KBM-7 (cell line): ENCODE measurements around the gene XIAP.

ENCODE experiments used
- DNase-seq: peaks from one replicate; pipeline ENCODE4 v3.0.0-alpha.2; 2015
- in situ Hi-C: fragments of 300-500 bp; cut with MboI; formaldehyde crosslinking; loops from 2 replicates; pipeline ENCODE4 v1.14.3; 2020; ENCODE audit warnings: low sequenced_read_pairs, low pct_unique_long_range_greater_than_20kb, mixed read lengths

The XIAP gene

GRCh38 chrX:123943074-123943473 is 83.2 kb downstream of the XIAP start:
- DNase-seq, result no peak
- in situ Hi-C loops, result no loop called here

GRCh38 chrX:123943488-123943887 is 83.6 kb downstream of the XIAP start:
- in situ Hi-C loops, result no loop called here

GRCh38 chrX:123949846-123950245 is 90.0 kb downstream of the XIAP start:
- DNase-seq, result no peak
- in situ Hi-C loops, result no loop called here

More at GRCh38 chrX:123943488-123943887, 83.6 kb downstream of the XIAP start:
- no peak for DNase-seq

- peak; percentile 69 for DNase-seq
- in situ Hi-C loops, result no loop called here
Measured at GRCh38 chrX:123959281-123960063, 99.6 kb downstream of the XIAP start.

GRCh38 chrX:123960956-123961267 is 101.1 kb downstream of the XIAP start:
- in situ Hi-C loops, result no loop called here
- no peak for DNase-seq

- DNase-seq, result peak; percentile 94
- in situ Hi-C loops, result no loop called here
Measured at GRCh38 chrX:123961268-123962005, 101.6 kb downstream of the XIAP start, which contains the start of gene STAG2. STAG2 (plus strand) TSS chrX:123961706; CDS start chrX:124022628, 60,922 bp downstream.

GRCh38 chrX:123962006-123962467 is 102.2 kb downstream of the XIAP start:
- in situ Hi-C loops, result no loop called here
- no peak for DNase-seq

GRCh38 chrX:123962794-123963373 is 103.0 kb downstream of the XIAP start:
- peak; percentile 98 for DNase-seq
- in situ Hi-C loops, result no loop called here
